ENCODE measurements around the gene PDZK1IP1.

- TF ChIP-seq, protein P1, sequence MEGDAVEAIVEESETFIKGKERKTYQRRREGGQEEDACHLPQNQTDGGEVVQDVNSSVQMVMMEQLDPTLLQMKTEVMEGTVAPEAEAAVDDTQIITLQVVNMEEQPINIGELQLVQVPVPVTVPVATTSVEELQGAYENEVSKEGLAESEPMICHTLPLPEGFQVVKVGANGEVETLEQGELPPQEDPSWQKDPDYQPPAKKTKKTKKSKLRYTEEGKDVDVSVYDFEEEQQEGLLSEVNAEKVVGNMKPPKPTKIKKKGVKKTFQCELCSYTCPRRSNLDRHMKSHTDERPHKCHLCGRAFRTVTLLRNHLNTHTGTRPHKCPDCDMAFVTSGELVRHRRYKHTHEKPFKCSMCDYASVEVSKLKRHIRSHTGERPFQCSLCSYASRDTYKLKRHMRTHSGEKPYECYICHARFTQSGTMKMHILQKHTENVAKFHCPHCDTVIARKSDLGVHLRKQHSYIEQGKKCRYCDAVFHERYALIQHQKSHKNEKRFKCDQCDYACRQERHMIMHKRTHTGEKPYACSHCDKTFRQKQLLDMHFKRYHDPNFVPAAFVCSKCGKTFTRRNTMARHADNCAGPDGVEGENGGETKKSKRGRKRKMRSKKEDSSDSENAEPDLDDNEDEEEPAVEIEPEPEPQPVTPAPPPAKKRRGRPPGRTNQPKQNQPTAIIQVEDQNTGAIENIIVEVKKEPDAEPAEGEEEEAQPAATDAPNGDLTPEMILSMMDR (IDR thresholded peaks at IDR 0.05; ENCODE audit: low read depth, low read length, missing input control): no peak
- TF ChIP-seq MAX (IDR thresholded peaks at IDR 0.05) (no peak), RAD21 (IDR thresholded peaks at IDR 0.05) (no peak), RXRA (IDR thresholded peaks at IDR 0.05) (no peak), GABPA (IDR thresholded peaks at IDR 0.05 in 1 of 2, conservative IDR thresholded peaks at IDR 0.05 in 1 of 2) (no peak), YY1 (IDR thresholded peaks at IDR 0.05) (no peak), SP1 (IDR thresholded peaks at IDR 0.05) (no peak), REST (IDR thresholded peaks at IDR 0.05) (no peak)
- TF ChIP-seq, protein P2, sequence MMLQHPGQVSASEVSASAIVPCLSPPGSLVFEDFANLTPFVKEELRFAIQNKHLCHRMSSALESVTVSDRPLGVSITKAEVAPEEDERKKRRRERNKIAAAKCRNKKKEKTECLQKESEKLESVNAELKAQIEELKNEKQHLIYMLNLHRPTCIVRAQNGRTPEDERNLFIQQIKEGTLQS (IDR thresholded peaks at IDR 0.05): no peak
These were observed 35.7 kb upstream of the PDZK1IP1 start for GRCh38 chr1:47225430-47226100.
